Inflammatory macrophage (primary cell): Measurements from ENCODE around the gene CNIH3.
A peak's percentile ranks its signal among the peaks of the same experiment; 100 is the strongest.
"Not testable (repeated sequence)": the region's sequence is repeated elsewhere in the genome, so short reads cannot be mapped to it uniquely, and the experiment has no call there.

Experiments used
- DNase-seq, 2 donors: peaks; one replicate each; pipeline ENCODE4 v3.0.0-alpha.2; 2020 to 2022
- total RNA-seq, 18 experiments: gene quantifications; one replicate each; lab custom pipeline; 2026; ENCODE audit warnings: mixed read lengths in 6 of 18, inconsistent platforms in 2 of 18; lab: John Stamatoyannopoulos, UW

The CNIH3 gene
- 4.0 to 83.4 (median 26.3) reads per million in 18 experiments for total RNA-seq

DNA sequence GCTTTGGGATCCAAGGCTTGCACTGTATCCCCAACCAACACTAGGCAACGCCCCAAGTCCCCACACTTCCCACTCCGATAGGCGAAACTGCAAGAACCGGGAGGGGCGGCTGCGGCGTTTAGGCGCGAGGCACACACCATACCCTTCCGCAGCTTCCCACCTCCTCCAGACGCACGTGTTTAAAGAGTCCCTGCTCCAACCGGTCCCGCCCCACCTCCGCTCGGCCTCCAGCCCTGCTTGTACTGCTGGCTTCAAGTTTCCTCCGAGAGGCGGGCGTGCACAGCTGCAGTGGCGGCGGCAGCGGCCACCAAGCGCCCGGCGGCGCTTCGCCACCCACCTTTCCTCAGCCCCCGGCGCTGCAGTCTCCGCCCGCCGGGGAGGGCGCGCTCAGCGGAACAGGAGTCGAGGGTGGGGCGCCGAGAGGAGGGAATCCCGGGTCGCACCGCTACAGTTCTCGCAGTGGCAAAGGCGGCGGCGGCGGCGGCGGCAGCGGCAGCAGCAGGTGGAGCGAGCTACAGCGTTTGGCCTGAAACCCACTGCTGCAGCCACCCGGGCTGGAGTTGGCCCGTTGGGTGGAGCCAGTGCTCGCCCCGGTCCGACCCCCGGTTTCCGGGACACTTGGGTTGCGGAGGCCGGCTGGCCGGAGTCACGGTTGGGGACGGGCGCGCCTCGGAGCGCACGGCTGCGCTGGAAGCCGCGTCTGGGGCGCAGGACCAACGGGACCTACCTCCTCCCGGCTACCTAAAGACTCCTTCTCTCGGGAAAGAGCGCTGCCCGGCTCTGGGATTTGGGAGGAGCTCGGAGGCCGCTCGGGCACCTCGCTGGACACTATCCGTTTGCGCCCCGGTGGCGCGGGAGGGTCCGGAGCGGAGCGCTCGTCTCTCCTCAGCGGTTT lies at the start of gene CNIH3:
CNIH3 (plus strand) TSS at position 457 of the 895 bp plus-strand sequence. CDS start 858 bp downstream, outside the sequence.
- peak; percentile 74 to 91 for DNase-seq

DNA sequence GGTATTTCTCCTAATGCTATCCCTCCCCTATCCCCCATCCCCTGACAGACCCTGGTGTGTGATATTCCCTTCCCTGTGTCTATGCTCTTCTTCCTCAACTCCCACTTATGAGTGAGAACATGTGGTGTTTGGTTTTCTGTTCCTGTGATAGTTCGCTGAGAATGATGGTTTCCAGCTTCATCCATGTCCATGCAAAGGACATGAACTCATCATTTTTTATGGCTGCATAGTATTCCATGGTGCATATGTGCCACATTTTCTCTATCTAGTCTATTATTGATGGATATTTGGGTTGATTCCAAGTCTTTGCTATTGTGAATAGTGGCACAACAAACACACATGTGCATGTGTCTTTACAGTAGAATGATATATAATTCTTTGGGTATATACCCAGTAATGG lies 49.6 kb upstream of the CNIH3 start:
- not testable (repeated sequence) for DNase-seq

DNA sequence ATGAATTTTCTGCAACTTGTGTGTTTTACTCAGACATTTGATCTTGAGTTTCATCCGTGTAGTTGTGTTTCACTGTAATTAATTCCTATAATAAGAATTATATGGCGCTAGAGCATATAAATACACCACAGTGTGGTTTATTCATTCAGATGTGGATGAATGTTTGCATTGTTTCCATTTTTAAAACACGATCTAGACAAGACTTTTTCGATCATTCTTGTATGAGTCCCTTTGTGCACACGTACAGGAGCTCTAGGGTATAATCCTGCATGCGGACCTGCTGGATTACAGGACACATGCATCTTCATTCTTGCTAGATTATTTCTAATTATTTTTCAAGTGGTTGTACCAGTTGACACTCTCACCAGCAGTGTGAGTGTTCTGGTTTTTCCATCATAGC lies 46.8 kb upstream of the CNIH3 start:
- DNase-seq = no peak

DNA sequence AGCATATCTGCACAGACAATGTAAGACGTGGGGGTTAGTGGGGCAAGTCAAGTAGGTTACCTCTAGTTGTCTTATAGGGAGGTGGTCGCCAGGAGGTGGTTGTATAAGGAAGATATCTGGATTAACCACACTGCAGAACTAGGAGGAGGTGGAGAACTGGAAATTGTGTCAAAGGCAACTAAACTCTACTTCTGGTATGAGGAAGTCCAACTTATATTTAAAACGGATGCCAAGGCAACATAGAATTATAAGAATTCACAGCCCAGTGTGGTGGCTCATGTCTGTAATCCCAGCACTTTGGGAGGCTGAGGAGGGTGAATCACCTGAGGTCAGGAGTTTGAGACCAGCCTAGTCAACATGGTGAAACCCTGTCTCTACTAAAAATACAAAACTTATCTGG lies 44.1 kb upstream of the CNIH3 start:
- DNase-seq = peak; percentile 49 to 65

DNA sequence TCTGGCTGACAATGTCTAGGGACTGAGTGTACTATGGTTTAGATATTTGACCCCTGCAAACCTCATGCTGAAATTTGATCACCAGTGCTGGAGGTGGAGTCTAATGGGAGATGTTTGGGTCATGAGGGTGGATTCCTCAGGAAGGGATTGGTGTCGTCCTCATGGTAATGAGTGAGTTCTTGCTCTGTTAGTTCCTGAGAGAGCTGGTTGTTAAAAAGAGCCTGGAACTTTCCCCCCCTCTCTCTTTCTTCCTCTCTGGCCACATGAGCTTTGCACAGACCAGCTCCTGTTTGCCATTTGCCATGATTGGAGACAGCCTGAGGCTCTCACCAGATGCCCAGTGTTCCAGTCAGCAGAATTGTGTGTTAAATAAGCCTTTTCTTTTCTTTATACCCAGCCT lies 36.6 kb upstream of the CNIH3 start:
- DNase-seq = no peak

DNA sequence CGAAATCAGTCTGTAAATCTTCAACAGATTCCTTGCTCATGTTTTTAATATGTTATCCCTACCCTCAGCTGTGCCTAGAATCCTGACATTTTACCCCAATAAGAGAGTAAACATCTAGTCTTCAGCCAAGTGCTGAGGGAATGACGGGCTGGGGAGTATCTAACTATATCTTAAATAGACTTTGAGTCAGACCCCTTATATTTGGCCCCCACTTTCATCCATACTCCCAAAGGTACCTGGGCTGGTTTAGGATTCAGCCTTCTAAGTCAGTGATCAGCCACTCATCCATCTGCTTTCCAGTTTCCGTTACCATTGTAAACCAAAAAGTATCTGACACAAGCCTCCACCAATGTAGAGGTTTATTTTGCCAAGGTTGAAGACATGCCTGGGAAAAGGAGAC lies 36.1 kb upstream of the CNIH3 start:
- DNase-seq = no peak

DNA sequence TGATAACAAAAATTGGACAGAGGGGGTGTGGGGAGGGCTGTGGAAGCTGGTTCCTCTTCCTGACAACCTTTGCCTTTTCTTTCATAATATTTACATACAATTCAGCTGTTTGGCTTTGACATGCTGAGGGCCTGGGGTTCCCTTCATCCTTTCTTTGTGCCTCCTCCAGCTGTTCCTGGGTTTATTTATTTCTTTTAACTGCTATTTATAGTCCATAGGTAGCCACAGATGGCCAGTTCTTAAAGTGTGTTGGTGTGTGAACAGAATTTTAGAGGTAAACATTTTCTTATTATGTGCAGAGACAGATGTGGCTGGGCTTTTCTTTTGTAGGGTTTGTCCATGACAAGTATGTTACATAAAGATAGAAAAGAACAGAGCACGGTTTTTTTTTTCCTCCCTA lies 34.1 kb upstream of the CNIH3 start:
- no peak for DNase-seq

DNA sequence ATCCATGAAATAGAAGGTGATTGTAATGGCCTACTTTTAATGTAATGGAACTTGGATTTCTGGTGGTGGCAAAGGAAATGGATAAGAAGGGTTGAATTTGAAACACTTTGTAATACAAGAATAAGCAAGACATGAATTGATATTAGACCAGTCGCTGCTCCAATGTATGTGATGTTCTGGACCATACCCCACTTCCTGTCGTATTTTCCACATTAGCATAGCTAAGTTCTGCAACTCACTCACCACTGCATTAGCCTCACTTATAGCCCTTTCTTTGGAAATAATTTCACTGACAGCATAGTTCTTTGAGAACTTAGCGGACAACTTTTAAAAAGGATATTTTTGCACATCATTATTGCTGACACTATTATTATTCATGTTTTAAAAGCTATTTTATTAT lies 32.3 kb upstream of the CNIH3 start:
- no peak for DNase-seq

DNA sequence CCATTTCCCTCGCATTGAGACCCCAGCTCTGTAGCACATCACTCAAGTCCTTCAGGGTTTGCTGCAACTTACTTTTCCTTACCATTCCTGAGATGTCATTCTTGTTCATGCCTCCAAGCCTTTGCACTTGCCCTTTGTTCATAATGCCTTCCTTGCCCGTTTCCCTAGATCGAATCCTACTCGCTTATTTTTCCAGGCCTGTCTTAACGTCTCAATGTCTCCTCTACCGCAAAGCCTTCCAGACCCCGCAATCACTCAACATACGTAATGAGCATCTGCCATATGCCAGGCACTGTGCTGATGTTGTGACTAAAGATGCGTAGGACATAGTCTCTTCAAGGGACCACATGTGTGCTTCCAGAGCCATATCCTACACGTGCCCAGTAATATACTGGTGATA lies 31.1 kb upstream of the CNIH3 start:
- DNase-seq = no peak

DNA sequence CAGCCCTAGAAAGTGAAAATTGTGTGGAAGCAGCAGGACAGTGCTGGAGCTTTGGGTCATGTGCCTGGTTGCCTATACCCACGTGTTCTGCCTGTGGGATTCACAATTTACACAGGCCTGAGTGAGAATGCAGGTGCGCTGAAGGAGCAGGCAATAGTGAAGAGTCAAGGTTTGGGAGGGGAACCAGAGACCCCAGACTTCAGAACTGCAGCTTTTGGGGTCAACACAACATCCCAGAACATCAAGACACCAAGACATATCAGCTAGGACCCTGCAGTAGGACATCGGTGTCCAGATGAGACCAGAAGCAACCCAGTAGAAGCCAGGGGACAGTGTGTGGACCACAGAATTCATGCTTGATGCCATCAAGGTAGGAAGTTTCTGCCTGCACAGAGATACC lies 29.1 kb upstream of the CNIH3 start:
- no peak for DNase-seq

DNA sequence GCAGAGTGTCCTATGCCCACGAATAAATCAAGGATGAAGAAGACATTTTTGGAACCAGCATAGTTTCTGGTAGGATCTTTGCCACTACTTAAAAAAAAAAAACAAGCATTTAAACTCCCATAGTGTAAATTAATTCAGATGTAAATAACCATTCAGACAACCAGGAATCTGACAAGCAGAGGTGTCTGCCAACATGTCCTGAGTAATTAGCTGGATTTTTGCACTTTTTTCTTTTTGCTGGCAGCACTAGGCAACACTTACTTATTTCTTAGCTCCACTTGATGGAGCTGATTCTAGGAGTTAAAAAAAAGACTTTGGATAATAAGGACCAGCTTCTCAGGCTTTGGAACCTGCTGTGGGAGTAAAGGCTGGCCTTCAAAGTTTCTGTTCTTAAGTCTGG lies 27.6 kb upstream of the CNIH3 start:
- DNase-seq = no peak

DNA sequence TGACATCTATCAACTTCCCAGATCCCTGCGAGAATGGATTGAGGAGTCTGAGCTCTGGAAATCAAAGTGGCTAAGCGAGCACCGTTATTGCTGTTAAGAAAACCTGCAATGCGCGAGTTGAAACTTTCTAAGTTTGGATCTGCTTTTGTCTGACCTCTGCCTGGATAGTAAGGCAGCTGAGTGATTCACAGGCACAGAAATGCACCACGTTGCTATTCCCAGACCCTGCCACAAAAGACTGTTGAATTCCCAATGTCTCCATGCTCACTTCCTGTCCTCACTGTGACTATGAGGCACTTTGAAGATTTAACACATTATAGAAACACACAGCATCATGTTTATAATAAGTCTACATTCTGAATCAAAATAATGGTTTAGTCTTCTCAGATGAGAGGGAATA lies 27.1 kb upstream of the CNIH3 start:
- no peak for DNase-seq

DNA sequence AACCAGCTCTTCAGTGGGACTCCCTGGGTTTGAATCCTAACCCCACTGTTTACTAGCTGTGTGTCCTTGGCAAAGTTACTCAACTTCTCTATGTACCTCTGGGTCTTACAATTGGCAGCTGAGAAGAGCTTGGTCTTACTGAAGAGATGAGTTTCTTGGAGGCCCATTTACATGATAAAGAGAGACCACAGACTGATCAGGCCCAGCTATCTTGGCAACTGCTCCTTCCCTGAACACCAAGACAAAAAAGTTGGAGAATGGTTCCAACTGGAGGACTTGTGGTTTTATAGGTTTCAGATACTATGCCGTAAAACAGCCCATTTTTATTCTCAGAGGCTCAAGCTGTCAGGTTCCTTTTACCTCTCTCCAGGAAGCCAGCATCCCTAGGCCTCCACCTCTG lies 24.8 kb upstream of the CNIH3 start:
- no peak for DNase-seq

DNA sequence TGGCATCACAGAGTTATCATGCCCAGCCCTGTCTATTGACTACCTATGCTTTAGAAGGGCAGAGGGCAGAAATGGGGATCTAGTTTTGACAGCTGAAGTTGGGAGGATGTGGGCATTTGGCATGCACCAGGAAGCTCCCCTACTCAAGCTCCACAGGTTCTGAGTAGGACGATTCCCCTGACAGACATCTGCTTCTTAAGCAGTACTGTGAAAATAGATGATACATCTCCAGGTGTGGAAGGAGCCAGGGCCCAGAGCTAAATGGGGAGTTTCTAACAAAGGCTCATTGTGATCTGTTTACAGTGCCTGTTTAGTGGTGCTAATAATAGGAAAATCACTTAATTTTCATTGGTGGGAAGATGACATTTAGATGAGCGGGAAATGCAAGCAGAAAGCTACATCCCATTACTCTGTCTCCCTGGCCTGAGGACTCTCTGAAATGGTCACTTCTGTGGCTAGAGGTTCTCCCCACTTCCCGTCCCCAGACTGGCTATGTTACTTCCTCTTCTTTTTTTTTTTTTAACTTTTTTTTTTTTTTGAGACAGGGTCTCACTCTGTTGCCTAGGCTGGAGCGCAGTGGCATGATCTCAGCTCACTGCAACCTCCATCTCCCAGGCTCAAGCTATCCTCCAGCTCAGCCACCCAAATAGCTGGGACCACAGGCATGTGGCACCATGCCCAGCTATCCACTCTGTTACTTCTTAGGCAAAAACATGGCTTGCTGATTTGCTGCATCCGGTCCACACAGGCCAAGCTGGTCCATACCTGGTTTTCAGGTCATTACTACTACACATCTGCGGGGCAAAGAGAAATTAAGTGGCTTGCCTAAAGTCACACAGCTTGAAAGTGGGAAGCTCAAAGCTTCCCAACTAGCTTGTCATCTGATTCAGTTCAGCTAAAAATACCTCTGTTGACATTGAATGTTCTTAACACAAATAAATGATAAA lies 23.2 kb upstream of the CNIH3 start:
- DNase-seq = peak; percentile 70 to 79

DNA sequence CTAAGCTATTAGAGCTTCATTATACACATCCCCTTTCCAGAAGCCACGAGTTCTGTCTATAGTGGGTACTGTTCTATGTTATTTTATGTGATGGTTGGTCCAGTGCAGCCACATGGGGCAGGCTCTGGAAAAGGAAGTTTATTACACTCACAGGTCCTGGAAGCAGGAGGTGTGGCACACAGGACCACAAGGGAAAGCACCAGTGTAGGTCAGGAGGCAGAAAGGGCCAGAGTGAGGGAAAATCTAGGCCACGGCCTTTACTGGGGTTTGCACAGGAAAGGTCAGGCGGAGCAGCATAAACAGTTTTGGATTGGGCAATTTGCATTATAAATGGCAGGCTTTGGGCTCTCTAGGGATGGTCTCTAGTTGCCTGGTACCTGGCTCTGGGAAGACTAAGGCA lies 21.8 kb upstream of the CNIH3 start:
- peak in 1 of 2 donors; percentile 48 for DNase-seq

DNA sequence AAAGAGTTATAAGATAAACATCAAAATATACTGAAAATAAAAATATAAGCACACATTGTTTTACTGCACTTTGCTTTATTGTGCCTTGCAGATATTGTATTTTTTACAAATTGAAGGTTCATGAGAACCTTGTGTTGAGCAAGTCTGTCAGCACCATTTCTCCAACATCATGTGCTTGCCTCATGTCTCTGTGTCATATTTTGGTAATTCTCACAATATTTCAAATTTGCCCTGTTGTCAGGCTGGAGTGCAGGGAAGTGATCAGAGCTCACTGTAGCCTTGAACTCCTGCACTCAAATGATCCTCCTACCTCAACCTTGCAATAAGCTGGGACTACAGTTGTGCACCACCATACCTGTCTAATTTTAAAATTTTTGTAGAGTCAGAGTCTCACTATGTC lies 21.3 kb upstream of the CNIH3 start:
- peak; percentile 82 to 87 for DNase-seq

DNA sequence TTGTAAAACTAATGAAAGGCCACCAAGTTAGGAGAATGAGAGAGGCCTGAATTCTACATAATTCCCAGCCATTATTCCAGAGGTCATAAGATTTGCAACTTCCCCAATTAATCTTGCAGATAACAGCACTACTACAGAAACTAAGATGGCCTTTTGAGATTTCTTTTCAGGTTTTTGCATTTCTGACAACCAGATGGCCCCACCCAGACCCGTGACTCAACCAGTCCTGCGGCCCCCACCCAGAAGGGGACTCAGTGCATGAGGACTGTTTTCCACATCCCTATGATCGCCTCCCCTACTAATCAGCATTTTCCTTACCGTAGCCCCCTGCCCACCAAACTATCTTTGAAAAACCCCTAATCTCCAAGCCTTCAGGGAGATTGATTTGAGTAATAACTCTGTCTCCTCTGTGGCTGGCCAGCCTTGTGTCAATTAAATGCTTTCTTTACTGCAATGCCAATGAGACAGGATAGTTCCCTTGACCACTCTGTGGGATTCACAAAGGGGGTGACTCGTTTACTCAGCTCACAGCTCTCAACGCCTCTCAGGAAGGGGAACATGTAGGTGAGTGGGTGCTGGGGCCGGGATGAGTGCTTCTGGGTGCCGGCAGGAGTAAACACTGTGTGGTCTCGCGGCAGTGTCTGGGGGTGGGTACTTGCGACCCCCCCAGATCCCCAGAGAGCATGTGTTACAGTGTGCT lies 10.5 kb upstream of the CNIH3 start:
- DNase-seq = peak in 1 of 2 donors; percentile 39

DNA sequence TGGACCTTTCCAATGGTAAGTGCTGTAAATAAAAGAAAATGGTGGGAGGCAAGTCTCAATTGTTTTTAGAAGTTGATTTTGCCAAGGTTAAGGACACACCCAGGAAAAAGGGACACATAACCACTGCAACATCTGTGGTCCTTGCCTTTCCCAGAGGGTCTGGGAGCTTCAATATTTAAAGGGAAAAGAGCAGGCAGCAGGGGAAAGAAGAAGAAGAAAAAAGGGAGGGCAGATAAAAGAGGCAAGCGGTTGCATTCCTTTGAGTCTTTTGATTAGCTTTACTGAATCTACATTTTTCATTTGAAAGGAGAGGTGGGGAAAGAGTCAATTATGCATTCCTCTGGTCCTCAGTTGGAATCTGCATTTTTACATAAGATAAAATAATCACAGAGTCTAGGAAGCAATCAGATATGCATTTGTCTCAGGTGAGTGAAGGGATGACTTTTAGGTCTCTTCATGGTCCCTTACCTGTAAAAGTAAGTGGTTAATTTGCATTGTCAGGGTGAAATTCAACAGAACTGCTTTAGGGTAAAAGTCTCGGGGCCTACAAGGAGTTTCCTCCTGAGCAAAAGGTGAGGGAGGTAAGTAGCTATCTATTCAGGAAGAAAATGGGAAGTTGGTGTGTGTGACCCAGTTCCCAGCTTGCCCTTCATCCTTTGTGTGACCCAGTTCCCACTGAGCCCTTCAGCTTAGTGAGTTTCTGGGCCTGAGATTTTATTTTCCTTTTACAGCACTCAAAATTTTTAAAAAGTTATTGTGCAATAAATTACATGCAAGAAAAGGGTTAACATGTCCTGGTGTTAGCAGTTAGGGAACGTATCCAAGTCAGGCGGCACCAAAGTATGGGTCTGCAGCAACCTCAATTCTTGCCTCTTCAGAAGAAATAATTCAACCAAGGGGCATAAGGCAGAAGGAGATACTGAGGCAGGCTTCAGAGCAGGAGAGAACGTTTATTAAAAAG lies 8.6 kb upstream of the CNIH3 start:
- DNase-seq = no peak

DNA sequence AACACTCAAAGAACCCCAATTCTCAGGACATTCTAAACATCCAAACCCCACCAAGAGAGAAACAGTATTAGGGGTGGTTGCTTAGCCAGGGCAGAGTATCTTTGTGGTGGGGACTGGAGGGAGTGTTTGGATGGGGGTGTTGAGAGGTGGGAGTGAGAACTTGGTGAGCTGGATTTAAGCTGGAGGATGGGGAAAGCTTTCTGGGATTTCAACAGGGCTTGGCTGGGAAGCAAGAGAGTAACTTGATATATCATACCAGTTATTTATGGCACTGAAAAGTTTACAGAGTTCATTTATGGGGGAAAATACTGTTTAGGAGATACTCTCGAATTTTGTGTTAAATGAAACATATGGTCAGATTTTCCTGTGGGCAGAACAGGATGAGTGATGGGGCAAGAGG lies 6.8 kb upstream of the CNIH3 start:
- no peak for DNase-seq

DNA sequence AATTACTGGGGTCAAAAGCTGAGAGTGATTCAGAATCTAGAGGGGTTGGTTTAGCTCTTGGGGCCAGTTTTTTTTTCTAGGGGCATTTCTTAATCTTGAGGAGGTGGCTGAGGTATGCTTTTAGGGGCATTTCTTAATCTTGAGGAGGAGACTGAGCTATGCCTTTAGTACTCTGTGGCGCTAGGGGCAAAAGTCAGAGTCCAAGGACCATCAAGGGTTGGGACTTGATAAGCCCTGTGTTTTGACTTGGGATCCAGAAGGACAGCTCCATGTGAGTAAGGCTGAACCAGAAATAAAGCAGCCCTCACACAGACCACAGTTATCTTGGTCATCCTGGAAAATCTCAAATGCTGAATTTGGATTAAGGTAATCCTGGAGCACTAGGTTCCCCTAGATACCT lies 3.9 kb upstream of the CNIH3 start:
- DNase-seq = no peak

DNA sequence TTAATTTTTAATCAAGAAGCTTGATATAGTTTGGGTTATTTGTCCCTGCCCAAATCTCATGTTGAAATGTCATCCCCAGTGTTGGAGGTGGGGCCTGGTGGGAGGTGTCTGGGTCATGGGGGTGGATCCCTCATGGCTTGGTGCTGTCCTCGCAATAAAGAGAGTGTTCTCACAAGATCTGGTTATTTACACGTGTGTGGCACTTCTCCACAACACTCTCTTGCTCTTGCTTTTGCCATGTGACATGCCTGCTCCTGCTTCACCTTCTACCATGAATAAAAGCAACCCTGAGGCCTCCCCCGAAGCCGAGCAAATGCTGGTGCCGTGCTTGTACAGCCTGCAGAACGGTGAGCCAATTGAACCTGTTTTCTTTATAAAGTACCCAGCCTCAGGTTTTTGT lies 2.6 kb upstream of the CNIH3 start:
- DNase-seq = no peak
